K562 (cell line): ENCODE results near the gene PCCB. TPM values are rescaled to one million over a fixed set of nuclear protein-coding genes. Genes with fewer than 3 reads are reported as not detected.

Experiments
- ATAC-seq: fragments of 200-7000 bp; cut with Tn5 transposase; 3 replicates; pipeline ENCODE4 v1.9.1; 2020; ENCODE audit warnings: moderate library complexity
- BruUV-seq: library from RNA; stranded (reverse); fragments of 400-500 nt; replicated peaks from 2 replicates; lab custom pipeline; 2021; lab: Mats Ljungman, UMichigan
- CTCF ChIA-PET: fragments of 300-600 bp; formaldehyde crosslinking; extraction: SDS; loops from one replicate; lab custom pipeline; 2021; ENCODE audit warnings: low intra/inter-chr PET ratio; lab: Yijun Ruan, JAX
- POLR2A ChIA-PET: fragments of 300-600, 350-650 bp; sonication (Branson Sonifier 250); formaldehyde crosslinking; extraction: SDS; loops from one replicate; lab custom pipeline; 2021; ENCODE audit warnings: antibody characterized with exemption, inconsistent platforms; lab: Yijun Ruan, JAX
- DNase-seq, 4 experiments: peaks; one replicate each; pipeline versions ENCODE4 v3.0.0 to v3.0.0-alpha.2; 2011 to 2018; ENCODE audit warnings: low spot score in 3 of 4, mixed read lengths in 3 of 4; ENCODE audit errors: extremely low read depth in 1 of 4
- FAIRE-seq: peaks from 2 replicates; lab custom pipeline; 2011; peaks lifted over from hg19 to GRCh38; lab: Jason Lieb, UNC
- H2AFZ ChIP-seq: 2 replicates; pipeline ENCODE4 v1.6.0; 2011; ENCODE audit warnings: low read depth, low read length, control low read depth, inconsistent platforms
- H3K27ac ChIP-seq: fragments of 200-600 bp; 3 replicates; pipeline ENCODE4 v1.8.0; 2011; ENCODE audit warnings: low read depth, mild to moderate bottlenecking, control low read depth, inconsistent platforms, low read length, moderate library complexity, mixed read lengths; ENCODE audit errors: extremely low read depth
- H3K27me3 ChIP-seq, 2 experiments: fragments of 300-600 bp in 1 of 2; 2 replicates in 1 of 2; 3 replicates in 1 of 2; pipeline versions ENCODE4 v1.6.0 to v1.8.0; 2011; ENCODE audit warnings: inconsistent platforms in 2 of 2, low read length in 2 of 2, mild to moderate bottlenecking in 1 of 2, mixed read lengths in 1 of 2, moderate library complexity in 1 of 2; ENCODE audit not compliant: control insufficient read depth in 2 of 2, insufficient read depth in 2 of 2
- H3K36me3 ChIP-seq: fragments of 300-600 bp; 3 replicates; pipeline ENCODE4 v1.8.0; 2011; ENCODE audit warnings: mild to moderate bottlenecking, low read length, inconsistent platforms; ENCODE audit not compliant: control insufficient read depth, insufficient read depth
- H3K4me1 ChIP-seq, 2 experiments: fragments of 200-600 bp in 1 of 2; replicated peaks in 1 of 2; 2 replicates in 1 of 2; 3 replicates in 1 of 2; pipeline versions ENCODE4 v1.5.1 to v1.8.0; 2011; ENCODE audit warnings: inconsistent platforms in 2 of 2, low read length in 2 of 2, mild to moderate bottlenecking in 1 of 2, mixed read lengths in 1 of 2, moderate library complexity in 1 of 2; ENCODE audit not compliant: control insufficient read depth in 2 of 2, insufficient read depth in 2 of 2
- H3K4me2 ChIP-seq: 2 replicates; pipeline ENCODE4 v1.6.1; 2011; ENCODE audit warnings: low read length, control low read depth, inconsistent platforms, mixed read lengths; ENCODE audit not compliant: insufficient read depth
- H3K4me3 ChIP-seq: fragments of 200-600 bp; sonication (generic), shearing (Covaris generic); 2 replicates; pipeline ENCODE4 v1.5.1; 2016; ENCODE audit warnings: control low read depth, inconsistent platforms
- H3K79me2 ChIP-seq: fragments of 200-600 bp; 3 replicates; pipeline ENCODE4 v1.8.0; 2011; ENCODE audit warnings: low read length, inconsistent platforms; ENCODE audit not compliant: control insufficient read depth, insufficient read depth
- H3K9ac ChIP-seq, 2 experiments: 2 replicates each; pipeline versions ENCODE4 v1.6.0 to v1.6.1; 2011; ENCODE audit warnings: low read depth in 2 of 2, low read length in 2 of 2, control low read depth in 1 of 2, inconsistent platforms in 1 of 2, mild to moderate bottlenecking in 1 of 2, mixed read lengths in 1 of 2; ENCODE audit not compliant: insufficient read depth in 1 of 2
- H3K9me1 ChIP-seq: one replicate; pipeline ENCODE4 v1.6.0; 2011; ENCODE audit warnings: inconsistent platforms, mild to moderate bottlenecking, low read length, moderate library complexity; ENCODE audit not compliant: control insufficient read depth, insufficient read depth
- H3K9me3 ChIP-seq: replicated peaks from 2 replicates; pipeline ENCODE4 v1.5.1; 2011; ENCODE audit warnings: low read depth, low read length, inconsistent platforms; ENCODE audit not compliant: control insufficient read depth, insufficient read depth
- H4K20me1 ChIP-seq: replicated peaks from 2 replicates; pipeline ENCODE4 v1.6.1; 2011; ENCODE audit warnings: low read length, inconsistent platforms, mixed read lengths; ENCODE audit not compliant: control insufficient read depth, insufficient read depth
- CBX8 ChIP-seq: fragments of 200-600 bp; sonication (generic); IDR thresholded peaks from 2 replicates; pipeline ENCODE4 v1.6.1; 2012; ENCODE audit warnings: borderline replicate concordance, mixed run types, low read depth, mild to moderate bottlenecking, moderate library complexity, mixed read lengths, low read length, control low read depth, inconsistent platforms; ENCODE audit not compliant: poor library complexity, severe bottlenecking; ENCODE audit errors: extremely low read depth
- DPF2 ChIP-seq: fragments of 450-650 bp; IDR thresholded peaks from 2 replicates; pipeline ENCODE4 v1.6.1; 2016
- EWSR1 ChIP-seq: fragments of 450-650 bp; IDR thresholded peaks from 2 replicates; pipeline ENCODE4 v1.6.1; 2018; ENCODE audit warnings: borderline replicate concordance, mild to moderate bottlenecking, low read depth, moderate library complexity; ENCODE audit not compliant: partially characterized antibody
- GTF3C2 ChIP-seq: IDR thresholded peaks from 3 replicates; pipeline ENCODE4 v1.6.1; 2011; ENCODE audit warnings: borderline replicate concordance, mild to moderate bottlenecking, moderate library complexity; ENCODE audit not compliant: insufficient read length; ENCODE audit errors: extremely low read depth
- IRF1 ChIP-seq: sonication (generic); formaldehyde crosslinking; IDR thresholded peaks from 2 replicates; pipeline ENCODE4 v1.8.0; 2022; ENCODE audit warnings: missing genetic modification reagents, mild to moderate bottlenecking, borderline replicate concordance
- MLLT1 ChIP-seq, 2 experiments: fragments of 450-650 bp; IDR thresholded peaks; 2 replicates each; pipeline ENCODE4 v1.6.1; 2016
- STAT6 ChIP-seq: sonication (generic); formaldehyde crosslinking; IDR thresholded peaks from 2 replicates; pipeline ENCODE4 v1.8.1; 2023; ENCODE audit warnings: mild to moderate bottlenecking, missing genetic modification reagents
- ZNF444 ChIP-seq: fragments of 250-450 bp; sonication (Bioruptor Pico); IDR thresholded peaks from 2 replicates; pipeline ENCODE4 v1.4.0; 2020; ENCODE audit warnings: mild to moderate bottlenecking, moderate library complexity
- ZNF740 ChIP-seq, 3 experiments: fragments of 200-800 bp in 1 of 3; sonication (Bioruptor generic) in 1 of 3; sonication (generic) in 1 of 3; formaldehyde crosslinking in 1 of 3; IDR thresholded peaks; 2 replicates each; pipeline versions ENCODE4 v1.6.1 to v1.8.0; 2016 to 2022; ENCODE audit warnings: mild to moderate bottlenecking in 2 of 3, missing compliant biosample characterization in 2 of 3, missing genetic modification characterization in 2 of 3, missing genetic modification reagents in 1 of 3
- WGBS: fragments of 100-300 bp; shearing (Covaris generic); methylation state at CpG from one replicate; pipeline ENCODE4 v1.1.6; 2016; ENCODE audit warnings: low coverage, mixed read lengths; ENCODE audit not compliant: insufficient coverage; ENCODE audit errors: missing lambda C conversion rate; 5-methylcytosine and 5-hydroxymethylcytosine counted together
- in situ Hi-C: fragments of 300-500 bp; cut with MboI; formaldehyde crosslinking; loops from 4 replicates; pipeline ENCODE4 v1.15.0; 2018; ENCODE audit warnings: inconsistent platforms, mixed read lengths
- intact Hi-C: fragments of 100-400 bp; cut with micrococcal nuclease; formaldehyde crosslinking; loops from 2 replicates; pipeline ENCODE4 v1.14.2; 2022
- polyA plus RNA-seq, 8 experiments: library from polyadenylated mRNA; depleted of rRNA in 4 of 8; stranded (reverse) in 5 of 8; unstranded in 3 of 8; fragments of >200 nt; fragmentation: Nextera tagmentation in 2 of 8; fragmentation: Illumina TruSeq in 1 of 8; extraction: Ambion mirVana in 2 of 8; extraction: Trizol in 1 of 8; gene quantifications; 2 replicates each; pipeline versions ENCODE4 v1.2.1 to v1.2.3, GENCODE V29; 2011 to 2014; ENCODE audit warnings: inconsistent platforms in 1 of 8, missing spikeins in 1 of 8
- total RNA-seq, 7 experiments: library from RNA; depleted of rRNA in 6 of 7; stranded (reverse); fragments of >200 nt in 6 of 7; fragmentation: Illumina TruSeq in 2 of 7; extraction: Trizol in 2 of 7; gene quantifications; 2 replicates each; pipeline versions ENCODE4 v1.2.1 to v1.2.3, GENCODE V29; 2011 to 2021; ENCODE audit warnings: low replicate concordance in 1 of 7

The PCCB gene
- total and polyA plus RNA-seq, 9 of the 15 experiments (the other 6 are each of a cell fraction or from before 2014, with no cell fraction given) = 69.5 to 173 (median 92.8) TPM

- Histone ChIP-seq H3K4me3 (no peak overlapping the region), H3K36me3 (0 out of 3 replicates have a peak, but pooled peaks cover 3% of the 10 kb centered on the region), H3K27me3 (no peaks in the 10 kb centered on the region), H3K9me1 (no peaks in the 10 kb centered on the region), H3K9ac (no peak overlapping the region), H3K27ac (no peak overlapping the region), H3K4me1 (no peaks in the 10 kb centered on the region), H3K79me2 (no peaks in the 10 kb centered on the region), H4K20me1 (no peaks in the 10 kb centered on the region), H3K4me2 (no peak overlapping the region), H3K9me3 (no peaks in the 10 kb centered on the region), H2AFZ (no peak overlapping the region)
- in situ Hi-C loops = loop anchor here (25.0 kb wide), 1 partner anchor 634 kb away; no protein-coding TSS in a partner anchor
- 85% methylated on average over 1 of the region's 1 CpG for WGBS
- ChIA-PET CTCF (no interaction called here), POLR2A (no interaction called here)
- no TSS peak for BruUV-seq
- no peak for FAIRE-seq
- intact Hi-C loops = no loop called here
- ATAC-seq = no peak
- DNase-seq = no peak
- TF ChIP-seq ZNF444 = no peak
- no peak for TF ChIP-seq DPF2
- no peak for TF ChIP-seq GTF3C2
- TF ChIP-seq IRF1 (CRISPR knock-in tag) = no peak
- no peak for TF ChIP-seq MLLT1 (IDR thresholded peaks at IDR 0.05)
- TF ChIP-seq EWSR1 = no peak
- TF ChIP-seq CBX8 = no peak
- TF ChIP-seq STAT6 = no peak
- no peak for TF ChIP-seq ZNF740 (CRISPR knock-in tag; IDR thresholded peaks at IDR 0.05)
- no peak for TF ChIP-seq ZNF740 (tag; IDR thresholded peaks at IDR 0.05)
Measured at GRCh38 chr3:136378011-136378410, 127.9 kb downstream of the PCCB start.
